Neural crest cell (in vitro differentiated cells): ENCODE data around the gene SYT9. TPM values are rescaled to one million over a fixed set of nuclear protein-coding genes. Genes with fewer than 3 reads are reported as not detected.

ENCODE experiments used
- DNase-seq: peaks from one replicate; pipeline ENCODE4 v3.0.0; 2021; ENCODE audit warnings: low read depth, mixed read lengths, low spot score
- H3K27ac Mint-ChIP-seq: one replicate; pipeline ENCODE4 v1.8.0; 2021; ENCODE audit warnings: mild to moderate bottlenecking, mixed read lengths; ENCODE audit not compliant: unreplicated experiment
- H3K27me3 Mint-ChIP-seq: 2 replicates; pipeline ENCODE4 v1.8.0; 2021; ENCODE audit warnings: low read depth, mild to moderate bottlenecking, mixed read lengths
- H3K36me3 Mint-ChIP-seq: 2 replicates; pipeline ENCODE4 v1.8.0; 2021; ENCODE audit warnings: low read depth, mild to moderate bottlenecking, mixed read lengths
- H3K4me1 Mint-ChIP-seq: 2 replicates; pipeline ENCODE4 v1.8.0; 2021; ENCODE audit warnings: mixed read lengths
- H3K4me3 Mint-ChIP-seq: one replicate; pipeline ENCODE4 v1.8.0; 2021; ENCODE audit warnings: mild to moderate bottlenecking, mixed read lengths
- H3K9me3 Mint-ChIP-seq: 2 replicates; pipeline ENCODE4 v1.8.0; 2021; ENCODE audit warnings: mixed read lengths
- total RNA-seq: library from RNA; stranded (reverse); gene quantifications from 2 replicates; pipeline ENCODE4 v1.2.1, GENCODE V29; 2021
- TF ChIP-seq, protein P1 (sequence below): fragments of 200-600 bp; sonication (generic); conservative IDR thresholded peaks from 2 replicates; pipeline ENCODE4 v1.5.0; 2021; ENCODE audit warnings: antibody characterized with exemption, mild to moderate bottlenecking

Gene SYT9
- total RNA-seq, 1 donor from 2014 or later = 0.72 TPM

- no peak for DNase-seq
- Mint-ChIP-seq H3K4me1 (no peaks in the 10 kb centered on the region), H3K36me3 (no peaks in the 10 kb centered on the region), H3K4me3 (no peak overlapping the region), H3K9me3 (no peaks in the 10 kb centered on the region), H3K27me3 (peaks cover 18% of the 10 kb centered on the region), H3K27ac (no peak overlapping the region)
- TF ChIP-seq, protein P1, sequence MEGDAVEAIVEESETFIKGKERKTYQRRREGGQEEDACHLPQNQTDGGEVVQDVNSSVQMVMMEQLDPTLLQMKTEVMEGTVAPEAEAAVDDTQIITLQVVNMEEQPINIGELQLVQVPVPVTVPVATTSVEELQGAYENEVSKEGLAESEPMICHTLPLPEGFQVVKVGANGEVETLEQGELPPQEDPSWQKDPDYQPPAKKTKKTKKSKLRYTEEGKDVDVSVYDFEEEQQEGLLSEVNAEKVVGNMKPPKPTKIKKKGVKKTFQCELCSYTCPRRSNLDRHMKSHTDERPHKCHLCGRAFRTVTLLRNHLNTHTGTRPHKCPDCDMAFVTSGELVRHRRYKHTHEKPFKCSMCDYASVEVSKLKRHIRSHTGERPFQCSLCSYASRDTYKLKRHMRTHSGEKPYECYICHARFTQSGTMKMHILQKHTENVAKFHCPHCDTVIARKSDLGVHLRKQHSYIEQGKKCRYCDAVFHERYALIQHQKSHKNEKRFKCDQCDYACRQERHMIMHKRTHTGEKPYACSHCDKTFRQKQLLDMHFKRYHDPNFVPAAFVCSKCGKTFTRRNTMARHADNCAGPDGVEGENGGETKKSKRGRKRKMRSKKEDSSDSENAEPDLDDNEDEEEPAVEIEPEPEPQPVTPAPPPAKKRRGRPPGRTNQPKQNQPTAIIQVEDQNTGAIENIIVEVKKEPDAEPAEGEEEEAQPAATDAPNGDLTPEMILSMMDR = no peak
Observed at GRCh38 chr11:7384691-7385090, 133.0 kb downstream of the SYT9 start.

DNA sequence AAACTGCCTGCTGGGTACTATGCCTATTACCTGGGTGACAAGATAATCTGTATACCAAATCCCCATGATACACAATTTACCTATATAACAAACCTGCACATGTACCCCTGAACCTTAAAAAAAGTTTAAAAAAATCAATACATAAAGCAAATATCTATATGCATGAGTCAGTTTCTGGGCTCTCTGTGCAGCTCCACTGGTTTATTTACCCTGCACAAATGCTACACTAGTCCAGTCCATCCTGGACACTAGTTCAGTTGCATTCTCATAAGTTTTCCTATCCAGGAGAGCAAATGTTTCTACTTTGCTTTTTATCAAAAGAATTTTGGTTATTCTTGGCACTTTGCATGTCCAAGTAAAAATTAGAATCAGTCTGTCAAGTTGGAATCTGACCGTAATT lies 133.8 kb downstream of the SYT9 start:
- no peak for DNase-seq
- Mint-ChIP-seq H3K27ac (no peak overlapping the region), H3K4me3 (no peak overlapping the region), H3K36me3 (no peaks in the 10 kb centered on the region), H3K27me3 (peaks cover 18% of the 10 kb centered on the region), H3K9me3 (no peaks in the 10 kb centered on the region), H3K4me1 (no peaks in the 10 kb centered on the region)
- TF ChIP-seq, protein P1 = no peak

- Mint-ChIP-seq H3K27me3 (no peaks in the 10 kb centered on the region), H3K9me3 (peaks cover 7% of the 10 kb centered on the region), H3K4me1 (peaks cover 13% of the 10 kb centered on the region), H3K36me3 (no peaks in the 10 kb centered on the region), H3K27ac (no peak overlapping the region), H3K4me3 (no peak overlapping the region)
- TF ChIP-seq, protein P1 = no peak
- DNase-seq = no peak
Observed at GRCh38 chr11:7413961-7414915, 162.5 kb downstream of the SYT9 start.

GRCh38 chr11:7414973-7415817 lies 163.5 kb downstream of the SYT9 start:
- no peaks in the 10 kb centered on the region for H3K36me3 Mint-ChIP-seq
- H3K27me3 Mint-ChIP-seq = no peaks in the 10 kb centered on the region
- TF ChIP-seq, protein P1 = no peak
- no peak overlapping the region for H3K27ac Mint-ChIP-seq
- peaks cover 13% of the 10 kb centered on the region for H3K4me1 Mint-ChIP-seq
- no peak overlapping the region for H3K4me3 Mint-ChIP-seq
- no peak for DNase-seq
- peaks cover 7% of the 10 kb centered on the region for H3K9me3 Mint-ChIP-seq

GRCh38 chr11:7416080-7416479 lies 164.4 kb downstream of the SYT9 start:
- no peak for DNase-seq
- Mint-ChIP-seq H3K4me3 (no peak overlapping the region), H3K36me3 (no peaks in the 10 kb centered on the region), H3K27me3 (no peaks in the 10 kb centered on the region), H3K4me1 (peaks cover 13% of the 10 kb centered on the region), H3K9me3 (peaks cover 4% of the 10 kb centered on the region), H3K27ac (no peak overlapping the region)
- TF ChIP-seq, protein P1 = no peak
